Left kidney (tissue), 2 donors: Measurements from ENCODE around the gene ZNF732. TPM values are rescaled to one million over a fixed set of nuclear protein-coding genes. Genes with fewer than 3 reads are reported as not detected.
A peak's percentile ranks its signal among the peaks of the same experiment; 100 is the strongest.
"Not testable (repeated sequence)": the region's sequence is repeated elsewhere in the genome, so short reads cannot be mapped to it uniquely, and the experiment has no call there.

Source experiments
- DNase-seq: peaks from one replicate; pipeline ENCODE4 v3.0.0-alpha.2; 2013
- polyA plus RNA-seq: library from polyadenylated mRNA; unstranded; fragments of 120-200 nt; gene quantifications from one replicate; pipeline ENCODE4 v1.2.1, GENCODE V29; 2013; ENCODE audit not compliant: insufficient read length

The ZNF732 gene
- polyA plus RNA-seq, 1 donor = 4.9 TPM

DNA sequence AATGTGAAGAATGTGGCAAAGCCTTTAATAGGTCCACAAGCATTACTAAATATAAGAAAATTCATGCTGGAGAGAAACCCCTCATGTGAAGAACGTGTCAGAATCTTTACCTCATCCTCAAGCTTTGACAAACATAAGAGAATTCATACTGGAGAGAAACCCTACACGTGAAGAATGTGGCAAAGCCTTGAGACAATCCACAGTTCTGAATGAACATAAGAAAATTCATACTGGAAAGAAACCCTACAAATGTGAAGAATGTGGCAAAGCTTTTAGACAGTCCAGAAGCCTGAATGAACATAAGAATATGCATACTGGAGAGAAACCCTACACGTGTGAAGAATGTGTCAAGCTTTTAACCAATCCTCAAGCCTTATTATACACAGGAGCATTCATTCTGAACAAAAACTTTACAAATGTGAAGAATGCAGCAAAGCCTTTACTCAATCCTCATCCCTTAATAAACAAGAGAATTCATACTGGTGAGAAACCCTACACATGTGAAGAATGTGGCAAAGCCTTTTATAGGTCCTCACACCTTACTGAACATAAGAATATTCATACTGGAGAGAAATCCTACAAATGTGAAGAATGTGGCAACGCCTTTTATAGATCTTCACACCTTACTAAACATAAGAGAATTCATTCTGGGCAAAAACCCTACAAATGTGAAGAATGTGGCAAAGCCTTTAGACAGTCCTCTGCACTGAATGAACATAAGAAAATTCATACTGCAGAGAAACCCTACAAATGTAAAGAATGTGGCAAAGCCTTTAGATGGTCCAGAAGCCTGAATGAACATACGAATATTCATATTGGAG lies 51.1 kb downstream of the ZNF732 start:
- no peak for DNase-seq

DNA sequence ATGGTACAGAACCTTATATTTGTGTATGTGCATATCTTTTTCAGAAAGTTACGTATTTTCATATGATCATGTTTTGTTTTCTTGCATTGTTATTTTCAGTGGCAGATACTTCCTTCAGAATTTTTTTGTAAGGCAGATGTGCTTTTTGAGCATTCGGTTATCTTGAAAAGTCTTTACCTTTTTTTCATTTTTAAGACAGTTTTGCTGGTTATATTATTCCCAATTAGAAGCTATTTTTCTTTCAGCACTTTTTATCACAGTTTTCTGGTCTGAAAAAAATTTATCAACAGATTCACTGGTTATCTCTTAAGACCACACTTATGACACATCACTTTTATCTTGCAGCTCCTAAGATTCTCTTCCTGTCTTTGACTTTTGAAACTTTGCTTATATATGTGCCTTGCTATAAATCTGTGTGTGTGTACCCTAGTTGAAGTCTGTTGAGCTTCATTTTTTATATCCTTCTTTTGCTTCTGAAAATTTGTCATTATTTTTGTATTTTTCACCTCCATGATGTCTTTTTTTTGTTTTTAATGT lies 53.1 kb downstream of the ZNF732 start:
- DNase-seq = no peak

DNA sequence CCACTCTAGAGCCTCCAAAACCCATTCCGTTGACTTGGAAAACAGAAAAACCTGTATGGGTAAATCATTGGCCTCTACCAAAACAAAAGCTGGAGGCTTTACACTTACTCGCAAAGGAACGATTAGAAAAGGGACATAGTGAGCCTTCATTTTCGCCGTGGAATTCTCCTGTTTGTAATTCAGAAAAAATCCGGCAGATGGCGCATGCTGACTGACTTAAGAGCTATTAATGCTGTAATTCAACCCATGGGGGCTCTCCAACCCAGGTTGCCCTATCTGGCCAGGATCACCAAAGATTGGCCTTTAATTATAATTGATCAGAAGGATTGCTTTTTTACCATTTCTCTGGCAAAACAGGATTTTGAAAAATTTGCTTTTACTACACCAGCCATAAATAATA lies 60.8 kb downstream of the ZNF732 start:
- peak; percentile 4 for DNase-seq

DNA sequence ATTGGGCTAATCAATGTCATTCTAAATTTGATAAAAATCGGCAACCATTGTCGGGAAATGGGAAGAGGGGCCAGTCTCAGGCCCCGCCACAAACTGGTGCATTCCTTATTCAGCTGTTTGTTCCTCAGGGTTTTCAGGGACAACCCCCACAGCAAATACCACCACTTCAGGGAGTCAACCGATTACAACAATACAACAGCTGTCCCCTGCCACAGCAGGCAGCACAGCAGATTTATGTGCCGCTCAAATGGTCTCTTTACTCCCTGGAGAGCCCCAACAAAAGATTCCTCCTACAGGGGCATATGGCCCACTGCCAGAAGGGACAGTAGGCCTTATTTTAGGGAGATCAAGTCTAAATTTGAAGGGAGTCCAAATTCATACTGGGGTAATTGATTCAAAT lies 61.8 kb downstream of the ZNF732 start:
- DNase-seq = no peak

DNA sequence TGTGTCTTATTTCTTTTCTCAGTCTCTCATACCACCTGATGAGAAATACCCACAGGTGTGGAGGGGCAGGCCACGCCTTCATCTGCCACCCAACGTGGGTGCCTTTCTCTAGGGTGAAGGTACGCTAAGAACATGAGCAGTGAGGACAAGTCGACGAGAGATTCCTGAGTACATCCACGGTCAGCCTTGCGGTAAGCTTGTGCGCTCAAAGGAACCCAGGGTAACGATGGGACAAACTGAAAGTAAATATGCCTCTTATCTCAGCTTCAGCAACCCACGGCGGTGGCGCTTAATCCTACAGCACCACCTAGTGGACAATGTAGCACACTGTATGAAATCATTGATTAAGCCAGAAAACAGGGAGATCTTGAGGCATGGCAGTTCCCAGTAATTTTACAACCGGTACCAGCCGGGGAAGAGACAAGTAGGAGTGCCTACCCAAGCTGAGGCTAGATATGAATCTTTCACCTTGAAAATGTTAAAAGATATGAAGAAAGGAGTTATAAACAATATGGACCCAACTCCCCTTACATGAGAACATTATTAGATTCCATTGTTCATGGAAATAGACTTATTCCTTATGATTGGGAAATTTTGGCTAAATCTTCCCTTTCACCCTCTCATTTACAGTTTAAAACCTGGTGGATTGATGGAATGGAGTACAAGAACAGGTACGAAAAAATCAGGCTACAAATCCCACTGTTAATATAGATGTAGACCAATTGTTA lies 63.0 kb downstream of the ZNF732 start:
- DNase-seq = peak; percentile 61

DNA sequence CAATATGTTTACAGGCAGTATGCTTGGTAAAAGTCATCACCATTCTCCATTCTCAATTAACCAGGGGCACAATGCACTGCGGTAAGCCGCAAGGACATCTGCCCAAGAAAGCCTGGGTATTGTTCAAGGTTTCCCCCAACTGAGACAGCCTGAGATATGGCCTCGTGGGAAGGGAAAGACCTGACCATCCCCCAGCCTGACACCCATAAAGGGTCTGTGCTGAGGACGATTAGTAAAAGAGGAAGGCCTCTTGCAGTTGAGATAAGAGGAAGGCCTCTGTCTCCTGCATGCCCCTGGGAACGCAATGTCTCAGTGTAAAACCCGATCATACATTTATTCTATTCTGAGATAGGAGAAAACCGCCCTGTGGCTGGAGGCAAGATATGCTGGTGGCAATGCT lies 63.9 kb downstream of the ZNF732 start:
- not testable (repeated sequence) for DNase-seq

DNA sequence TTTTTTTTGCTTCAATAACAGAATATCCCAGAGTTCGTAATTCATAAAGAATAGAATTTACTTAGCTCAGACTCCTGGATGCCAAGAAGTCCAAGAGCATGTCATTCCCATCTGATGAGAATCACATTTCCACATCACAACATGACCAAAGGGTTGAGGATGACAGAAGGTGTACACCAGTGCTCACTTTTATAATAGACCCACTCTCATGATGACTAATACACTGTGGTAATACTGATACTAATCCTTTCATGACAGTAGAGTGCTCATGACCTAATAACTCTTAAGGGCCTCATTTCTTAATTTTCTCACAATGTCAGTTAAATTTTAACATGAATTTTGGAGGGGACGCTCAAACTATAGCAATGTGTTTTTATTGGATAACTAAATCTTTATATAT lies 69.2 kb downstream of the ZNF732 start:
- no peak for DNase-seq

DNA sequence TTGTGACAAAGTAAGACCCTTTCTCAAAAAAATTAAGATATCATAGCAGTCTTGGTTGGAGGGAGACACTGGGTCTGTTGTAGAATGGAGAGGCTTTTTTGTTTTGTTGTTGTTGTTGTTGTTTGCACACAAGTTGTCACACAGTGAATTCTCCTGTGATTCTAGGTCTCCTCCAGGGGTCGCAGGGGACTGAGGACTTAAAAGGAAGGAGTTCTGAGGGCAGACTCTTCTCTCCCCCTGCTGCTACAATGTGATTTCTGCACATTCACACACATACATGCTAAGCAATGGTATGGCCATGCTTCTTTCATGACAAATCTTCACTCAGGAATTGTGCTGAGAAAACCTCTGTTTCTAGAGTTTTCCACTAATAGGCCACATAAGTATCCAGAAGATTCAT lies 71.1 kb downstream of the ZNF732 start:
- no peak for DNase-seq

DNA sequence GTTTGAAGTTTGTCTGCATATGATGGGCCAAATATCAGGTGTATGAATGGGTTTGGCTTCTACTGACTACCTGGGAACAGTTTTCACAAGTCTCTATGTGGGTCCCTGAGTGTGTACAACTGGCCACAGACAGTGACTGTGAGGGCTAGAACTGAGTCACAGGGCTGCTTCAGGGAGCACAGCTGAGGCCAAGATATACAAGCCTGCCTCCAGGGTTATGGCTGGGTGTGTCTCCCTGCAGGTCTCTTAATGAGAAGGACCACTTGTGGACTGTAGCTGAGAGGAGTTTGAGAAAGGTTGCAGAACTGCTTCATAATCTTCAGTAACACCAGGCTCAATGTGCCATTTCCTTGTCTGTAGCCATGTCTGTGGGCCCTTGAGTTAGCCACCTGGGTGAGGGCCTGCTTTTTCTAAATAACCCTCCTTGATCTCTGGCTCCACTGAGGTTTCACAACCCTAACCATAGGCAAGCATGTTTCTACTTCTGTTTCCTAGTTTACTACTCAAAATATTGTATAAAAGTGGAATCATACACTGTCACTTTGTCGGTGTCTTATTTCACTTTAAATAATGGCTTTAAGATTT lies 81.3 kb downstream of the ZNF732 start:
- no peak for DNase-seq

Other genes with a start within 250 kb of the ZNF732 start
- gene ZNF718, start 181.0 kb downstream of the ZNF732 start, polyA plus RNA-seq = 18.3 TPM
- 54.6 TPM for gene ZNF141, start 32.3 kb upstream of the ZNF732 start, polyA plus RNA-seq
- 56.9 TPM for gene ZNF721, start 193.7 kb upstream of the ZNF732 start, polyA plus RNA-seq
- gene PIGG, start 193.7 kb upstream of the ZNF732 start, polyA plus RNA-seq = 83.3 TPM